HepG2 (cell line): Measurements from ENCODE around the gene BTF3L4. TPM values are rescaled to one million over a fixed set of nuclear protein-coding genes. Genes with fewer than 3 reads are reported as not detected.

Experiments used
- AGO2 ChIP-seq: fragments of 200-400 bp; formaldehyde crosslinking; optimal IDR thresholded peaks from 2 replicates; pipeline ENCODE3; 2017; ENCODE audit warnings: mild to moderate bottlenecking, low read depth, low read length, moderate library complexity
- BCLAF1 ChIP-seq: fragments of 450-650 bp; IDR thresholded peaks from 2 replicates; pipeline ENCODE4 v1.6.1; 2017; ENCODE audit warnings: mild to moderate bottlenecking
- CBX5 ChIP-seq: sonication (generic); formaldehyde crosslinking; IDR thresholded peaks from 2 replicates; pipeline ENCODE4 v1.4.0; 2020; ENCODE audit warnings: missing genetic modification reagents, borderline replicate concordance
- CCAR2 ChIP-seq: fragments of 200-400 bp; formaldehyde crosslinking; optimal IDR thresholded peaks from 2 replicates; pipeline ENCODE3; 2018; ENCODE audit warnings: low read depth, mild to moderate bottlenecking, low read length, moderate library complexity
- GATAD2A ChIP-seq: IDR thresholded peaks from 2 replicates; pipeline ENCODE4 v1.6.1; 2016
- HHEX ChIP-seq: IDR thresholded peaks from 2 replicates; pipeline ENCODE4 v1.6.1; 2016; ENCODE audit warnings: control low read depth
- MBD4 ChIP-seq: IDR thresholded peaks from 2 replicates; pipeline ENCODE4 v1.6.1; 2012; ENCODE audit warnings: low read length, inconsistent platforms, borderline replicate concordance
- MIER3 ChIP-seq: IDR thresholded peaks from 2 replicates; pipeline ENCODE4 v1.6.1; 2016; ENCODE audit warnings: missing compliant biosample characterization, borderline replicate concordance
- MTF2 ChIP-seq: sonication (generic); formaldehyde crosslinking; IDR thresholded peaks from 2 replicates; pipeline ENCODE4 v1.5.0; 2020; ENCODE audit warnings: missing genetic modification reagents, borderline replicate concordance
- NPAS2 ChIP-seq: sonication (generic); formaldehyde crosslinking; IDR thresholded peaks from 2 replicates; pipeline ENCODE4 v1.8.0; 2022; ENCODE audit warnings: mild to moderate bottlenecking, missing genetic modification reagents, borderline replicate concordance
- NR2F1 ChIP-seq, 2 experiments: fragments of 450-650 bp in 1 of 2; formaldehyde crosslinking in 1 of 2; IDR thresholded peaks; 2 replicates each; pipeline versions ENCODE4 v1.5.0 to v1.6.1; 2016 to 2020; ENCODE audit warnings: mild to moderate bottlenecking in 1 of 2, missing compliant biosample characterization in 1 of 2, missing genetic modification reagents in 1 of 2, moderate library complexity in 1 of 2
- ONECUT2 ChIP-seq: sonication (generic); formaldehyde crosslinking; IDR thresholded peaks from 2 replicates; pipeline ENCODE4 v1.4.0; 2020; ENCODE audit warnings: missing genetic modification reagents
- ZMYM3 ChIP-seq: sonication (generic); formaldehyde crosslinking; IDR thresholded peaks from 2 replicates; pipeline ENCODE4 v1.5.1; 2020; ENCODE audit warnings: mild to moderate bottlenecking, missing genetic modification reagents
- ZNF160 ChIP-seq: sonication (generic); formaldehyde crosslinking; IDR thresholded peaks from 2 replicates; pipeline ENCODE4 v1.8.0; 2022; ENCODE audit warnings: mild to moderate bottlenecking, inconsistent platforms, missing genetic modification reagents
- ZNF232 ChIP-seq: sonication (generic); formaldehyde crosslinking; IDR thresholded peaks from 2 replicates; pipeline ENCODE4 v1.4.0; 2020; ENCODE audit warnings: missing genetic modification reagents, borderline replicate concordance
- ZNF234 ChIP-seq: sonication (generic); formaldehyde crosslinking; conservative IDR thresholded peaks from 2 replicates; pipeline ENCODE4 v1.5.1; 2020; ENCODE audit warnings: mild to moderate bottlenecking, missing genetic modification reagents
- ZNF367 ChIP-seq: sonication (generic); formaldehyde crosslinking; IDR thresholded peaks from 2 replicates; pipeline ENCODE4 v1.4.0; 2020; ENCODE audit warnings: missing genetic modification reagents, borderline replicate concordance
- ZNF501 ChIP-seq: sonication (generic); formaldehyde crosslinking; IDR thresholded peaks from 2 replicates; pipeline ENCODE4 v1.5.1; 2020; ENCODE audit warnings: mild to moderate bottlenecking, moderate library complexity, missing genetic modification reagents
- ZNF674 ChIP-seq: sonication (generic); formaldehyde crosslinking; IDR thresholded peaks from 2 replicates; pipeline ENCODE4 v1.5.0; 2020; ENCODE audit warnings: low read depth, mild to moderate bottlenecking, missing genetic modification reagents
- ZNF7 ChIP-seq: IDR thresholded peaks from 2 replicates; pipeline ENCODE4 v1.6.1; 2016; ENCODE audit warnings: missing biosample characterization, missing genetic modification reagents
- ZNF772 ChIP-seq: sonication (generic); formaldehyde crosslinking; IDR thresholded peaks from 2 replicates; pipeline ENCODE4 v1.5.0; 2020; ENCODE audit warnings: mild to moderate bottlenecking, missing genetic modification reagents
- ZNF790 ChIP-seq: sonication (generic); formaldehyde crosslinking; IDR thresholded peaks from 2 replicates; pipeline ENCODE4 v1.8.0; 2022; ENCODE audit warnings: missing genetic modification reagents, mild to moderate bottlenecking, borderline replicate concordance
- polyA plus RNA-seq, 8 experiments: library from polyadenylated mRNA; depleted of rRNA in 3 of 8; stranded (reverse) in 7 of 8; unstranded in 1 of 8; fragments of >200 nt; fragmentation: Illumina TruSeq in 4 of 8; extraction: Trizol in 4 of 8; gene quantifications; 2 replicates each; pipeline versions ENCODE4 v1.2.1 to v1.2.3, GENCODE V29; 2011 to 2016; ENCODE audit warnings: low read depth in 4 of 8, missing spikeins in 1 of 8, mixed read lengths in 1 of 8; ENCODE audit not compliant: insufficient read depth in 1 of 8
- total RNA-seq, 5 experiments: library from RNA; depleted of rRNA; stranded (reverse); fragments of >200 nt; fragmentation: Illumina TruSeq; extraction: Trizol; gene quantifications; 2 replicates each; pipeline ENCODE4 v1.2.3, GENCODE V29; 2016; ENCODE audit warnings: low read depth in 1 of 5
- TF ChIP-seq, protein P1 (sequence below): sonication (generic); formaldehyde crosslinking; IDR thresholded peaks from 2 replicates; pipeline ENCODE4 v1.8.0; 2022; ENCODE audit warnings: missing genetic modification reagents, mild to moderate bottlenecking, borderline replicate concordance
- TF ChIP-seq, protein P2 (sequence below): sonication (generic); formaldehyde crosslinking; conservative IDR thresholded peaks from 2 replicates; pipeline ENCODE4 v1.5.0; 2020; ENCODE audit warnings: missing genetic modification reagents
- TF ChIP-seq, protein P3 (sequence below): sonication (generic); formaldehyde crosslinking; IDR thresholded peaks from 2 replicates; pipeline ENCODE4 v1.5.1; 2020; ENCODE audit warnings: mild to moderate bottlenecking, missing genetic modification reagents, borderline replicate concordance

BTF3L4 gene
- total and polyA plus RNA-seq, 2 of the 13 experiments (the other 11 are each of a cell fraction or from before 2014, with no cell fraction given): 59.0 to 74.3 TPM

- TF ChIP-seq ZNF772 (CRISPR knock-in tag): no peak
- TF ChIP-seq NPAS2 (CRISPR knock-in tag): no peak
- no peak for TF ChIP-seq BCLAF1
- no peak for TF ChIP-seq ZNF501
- no peak for TF ChIP-seq ZNF790 (CRISPR knock-in tag)
- TF ChIP-seq, protein P1, sequence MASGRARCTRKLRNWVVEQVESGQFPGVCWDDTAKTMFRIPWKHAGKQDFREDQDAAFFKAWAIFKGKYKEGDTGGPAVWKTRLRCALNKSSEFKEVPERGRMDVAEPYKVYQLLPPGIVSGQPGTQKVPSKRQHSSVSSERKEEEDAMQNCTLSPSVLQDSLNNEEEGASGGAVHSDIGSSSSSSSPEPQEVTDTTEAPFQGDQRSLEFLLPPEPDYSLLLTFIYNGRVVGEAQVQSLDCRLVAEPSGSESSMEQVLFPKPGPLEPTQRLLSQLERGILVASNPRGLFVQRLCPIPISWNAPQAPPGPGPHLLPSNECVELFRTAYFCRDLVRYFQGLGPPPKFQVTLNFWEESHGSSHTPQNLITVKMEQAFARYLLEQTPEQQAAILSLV (CRISPR knock-in tag): no peak
- TF ChIP-seq MIER3 (CRISPR knock-in tag): peak; percentile 78; the same call in 1 of the 2 replicates
- TF ChIP-seq MTF2: no peak
- TF ChIP-seq GATAD2A: peak; percentile 92
- TF ChIP-seq ZNF232 (CRISPR knock-in tag): no peak
- TF ChIP-seq, protein P2, sequence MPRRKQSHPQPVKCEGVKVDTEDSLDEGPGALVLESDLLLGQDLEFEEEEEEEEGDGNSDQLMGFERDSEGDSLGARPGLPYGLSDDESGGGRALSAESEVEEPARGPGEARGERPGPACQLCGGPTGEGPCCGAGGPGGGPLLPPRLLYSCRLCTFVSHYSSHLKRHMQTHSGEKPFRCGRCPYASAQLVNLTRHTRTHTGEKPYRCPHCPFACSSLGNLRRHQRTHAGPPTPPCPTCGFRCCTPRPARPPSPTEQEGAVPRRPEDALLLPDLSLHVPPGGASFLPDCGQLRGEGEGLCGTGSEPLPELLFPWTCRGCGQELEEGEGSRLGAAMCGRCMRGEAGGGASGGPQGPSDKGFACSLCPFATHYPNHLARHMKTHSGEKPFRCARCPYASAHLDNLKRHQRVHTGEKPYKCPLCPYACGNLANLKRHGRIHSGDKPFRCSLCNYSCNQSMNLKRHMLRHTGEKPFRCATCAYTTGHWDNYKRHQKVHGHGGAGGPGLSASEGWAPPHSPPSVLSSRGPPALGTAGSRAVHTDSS (CRISPR knock-in tag): no peak
- no peak for TF ChIP-seq ZNF674 (CRISPR knock-in tag)
- TF ChIP-seq, protein P3, sequence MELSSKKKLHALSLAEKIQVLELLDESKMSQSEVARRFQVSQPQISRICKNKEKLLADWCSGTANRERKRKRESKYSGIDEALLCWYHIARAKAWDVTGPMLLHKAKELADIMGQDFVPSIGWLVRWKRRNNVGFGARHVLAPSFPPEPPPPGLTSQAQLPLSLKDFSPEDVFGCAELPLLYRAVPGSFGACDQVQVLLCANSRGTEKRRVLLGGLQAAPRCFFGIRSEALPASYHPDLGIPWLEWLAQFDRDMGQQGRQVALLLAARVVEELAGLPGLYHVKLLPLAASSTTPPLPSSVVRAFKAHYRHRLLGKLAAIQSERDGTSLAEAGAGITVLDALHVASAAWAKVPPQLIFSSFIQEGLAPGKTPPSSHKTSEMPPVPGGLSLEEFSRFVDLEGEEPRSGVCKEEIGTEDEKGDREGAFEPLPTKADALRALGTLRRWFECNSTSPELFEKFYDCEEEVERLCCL (CRISPR knock-in tag): no peak
- peak; percentile 84 for TF ChIP-seq HHEX
- 0 out of 2 replicates have a peak, but pooled peaks have one; percentile 28 for TF ChIP-seq CBX5 (CRISPR knock-in tag)
- peak; percentile 97 for TF ChIP-seq ONECUT2 (CRISPR knock-in tag)
- TF ChIP-seq NR2F1 (CRISPR knock-in tag; IDR thresholded peaks at IDR 0.05): peak; percentile 92 to 93
- no peak for TF ChIP-seq ZNF7 (CRISPR knock-in tag)
- TF ChIP-seq CCAR2: no peak
- no peak for TF ChIP-seq ZNF160 (CRISPR knock-in tag)
- no peak for TF ChIP-seq ZNF234 (CRISPR knock-in tag)
- TF ChIP-seq MBD4: no peak
- no peak for TF ChIP-seq AGO2
- TF ChIP-seq ZNF367 (CRISPR knock-in tag): no peak
- TF ChIP-seq ZMYM3: peak; percentile 54; the same call in 1 of the 2 replicates
Measured at GRCh38 chr1:52098139-52098871, 42.2 kb downstream of the BTF3L4 start (continued).
